H1 (cell line): ENCODE data around the gene CRK. TPM values are rescaled to one million over a fixed set of nuclear protein-coding genes. Genes with fewer than 3 reads are reported as not detected.

Experiments
- CTCF ChIA-PET: fragments of 300-600 bp; sonication (Branson Sonifier 250); formaldehyde crosslinking; loops from one replicate; lab custom pipeline; 2021; ENCODE audit not compliant: partially characterized antibody; lab: Charles Lee
- POLR2A ChIA-PET: fragments of 300-600 bp; sonication (Branson Sonifier 250); formaldehyde crosslinking; loops from one replicate; lab custom pipeline; 2021; ENCODE audit warnings: inconsistent platforms; ENCODE audit not compliant: partially characterized antibody; lab: Charles Lee
- DNase-seq, 2 experiments: peaks; one replicate each; pipeline versions ENCODE4 v3.0.0 to v3.0.0-alpha.2; 2010 to 2022; ENCODE audit warnings: low spot score in 2 of 2, low read depth in 1 of 2, mixed read lengths in 1 of 2
- FAIRE-seq: peaks from 2 replicates; lab custom pipeline; 2011; peaks lifted over from hg19 to GRCh38; lab: Jason Lieb, UNC
- H2AFZ ChIP-seq: 2 replicates; pipeline ENCODE4 v1.8.1; 2012; ENCODE audit warnings: low read length, inconsistent platforms
- H2AK5ac ChIP-seq: 2 replicates; pipeline ENCODE4 v1.6.1; 2013; ENCODE audit warnings: low read depth, low read length
- H2BK120ac ChIP-seq: replicated peaks from 2 replicates; pipeline ENCODE3; 2013; ENCODE audit warnings: low read depth, low read length, inconsistent platforms
- H2BK12ac ChIP-seq: 2 replicates; pipeline ENCODE4 v1.6.1; 2013; ENCODE audit warnings: low read depth, low read length
- H2BK15ac ChIP-seq: 2 replicates; pipeline ENCODE4 v1.6.1; 2013; ENCODE audit warnings: low read length
- H2BK20ac ChIP-seq: 2 replicates; pipeline ENCODE4 v1.6.1; 2013; ENCODE audit warnings: low read length
- H2BK5ac ChIP-seq: 2 replicates; pipeline ENCODE4 v1.6.1; 2013; ENCODE audit warnings: low read depth, low read length
- H3K14ac ChIP-seq: 2 replicates; pipeline ENCODE4 v1.6.1; 2013; ENCODE audit warnings: inconsistent platforms; ENCODE audit not compliant: insufficient read length
- H3K18ac ChIP-seq: 2 replicates; pipeline ENCODE4 v1.6.1; 2013; ENCODE audit warnings: low read length; ENCODE audit errors: extremely low read depth
- H3K23ac ChIP-seq: 2 replicates; pipeline ENCODE4 v1.6.1; 2013; ENCODE audit warnings: inconsistent platforms; ENCODE audit not compliant: insufficient read length
- H3K23me2 ChIP-seq: 2 replicates; pipeline ENCODE4 v1.6.1; 2013; ENCODE audit warnings: low read depth, low read length
- H3K27ac ChIP-seq: 2 replicates; pipeline ENCODE4 v1.6.1; 2011; ENCODE audit warnings: low read depth, low read length, inconsistent platforms
- H3K27me3 ChIP-seq, 4 experiments: replicated peaks in 1 of 4; 1 replicate in 1 of 4; 2 replicates in 3 of 4; pipeline versions ENCODE4 v1.6.1 to v1.8.1; 2011 to 2013; ENCODE audit warnings: low read length in 3 of 4, mild to moderate bottlenecking in 3 of 4, inconsistent platforms in 2 of 4, mixed read lengths in 2 of 4, moderate library complexity in 1 of 4; ENCODE audit not compliant: control insufficient read depth in 3 of 4, insufficient read depth in 3 of 4; ENCODE audit errors: extremely low read depth in 1 of 4
- H3K36me3 ChIP-seq, 4 experiments: 2 replicates each; pipeline versions ENCODE4 v1.6.1 to v1.8.1; 2011 to 2013; ENCODE audit warnings: mild to moderate bottlenecking in 4 of 4, low read length in 3 of 4, moderate library complexity in 2 of 4, control low read depth in 1 of 4, inconsistent platforms in 1 of 4; ENCODE audit not compliant: insufficient read depth in 4 of 4, control insufficient read depth in 2 of 4
- H3K4ac ChIP-seq: replicated peaks from 2 replicates; pipeline ENCODE3; 2013; ENCODE audit warnings: low read length, low read depth, mixed read lengths, inconsistent platforms; ENCODE audit not compliant: insufficient read length
- H3K4me1 ChIP-seq, 4 experiments: replicated peaks in 1 of 4; 1 replicate in 1 of 4; 2 replicates in 3 of 4; pipeline versions ENCODE4 v1.6.1 to v1.8.1; 2011 to 2013; ENCODE audit warnings: low read length in 3 of 4, inconsistent platforms in 2 of 4, mixed read lengths in 1 of 4; ENCODE audit not compliant: insufficient read depth in 4 of 4, control insufficient read depth in 3 of 4
- H3K4me2 ChIP-seq, 2 experiments: 2 replicates each; pipeline versions ENCODE4 v1.6.1 to v1.8.1; 2011 to 2013; ENCODE audit warnings: low read depth in 2 of 2, low read length in 2 of 2, control low read depth in 1 of 2, inconsistent platforms in 1 of 2, mild to moderate bottlenecking in 1 of 2; ENCODE audit not compliant: insufficient read depth in 1 of 2
- H3K4me3 ChIP-seq, 4 experiments: fragments of 200-600, 300-600 bp in 1 of 4; sonication (generic), shearing (Covaris generic), sonication (Bioruptor Twin) in 1 of 4; 2 replicates each; pipeline versions ENCODE4 v1.5.1 to v1.8.1; 2011 to 2016; ENCODE audit warnings: low read length in 4 of 4, low read depth in 3 of 4, control low read depth in 2 of 4, inconsistent platforms in 2 of 4, mild to moderate bottlenecking in 2 of 4, mixed read lengths in 1 of 4, moderate library complexity in 1 of 4; ENCODE audit not compliant: insufficient read depth in 2 of 4; ENCODE audit errors: extremely low read depth in 1 of 4
- H3K56ac ChIP-seq: replicated peaks from 2 replicates; pipeline ENCODE3; 2013; ENCODE audit warnings: low read depth, mild to moderate bottlenecking, mixed read lengths, low read length, inconsistent platforms; ENCODE audit not compliant: insufficient read length
- H3K79me1 ChIP-seq: 2 replicates; pipeline ENCODE4 v1.6.1; 2013; ENCODE audit warnings: low read depth, low read length, control low read depth
- H3K79me2 ChIP-seq, 2 experiments: 2 replicates each; pipeline versions ENCODE4 v1.6.1 to v1.8.1; 2012 to 2013; ENCODE audit warnings: low read length in 2 of 2, mild to moderate bottlenecking in 2 of 2, inconsistent platforms in 1 of 2; ENCODE audit not compliant: insufficient read depth in 2 of 2, control insufficient read depth in 1 of 2
- H3K9ac ChIP-seq, 4 experiments: replicated peaks in 1 of 4; 1 replicate in 1 of 4; 2 replicates in 3 of 4; pipeline versions ENCODE4 v1.6.1 to v1.8.1; 2011 to 2013; ENCODE audit warnings: low read depth in 3 of 4, low read length in 3 of 4, control low read depth in 2 of 4, mild to moderate bottlenecking in 2 of 4, moderate library complexity in 2 of 4, inconsistent platforms in 1 of 4; ENCODE audit errors: extremely low read depth in 1 of 4
- H3K9me3 ChIP-seq, 2 experiments: 2 replicates each; pipeline versions ENCODE4 v1.6.1 to v1.8.1; 2012 to 2013; ENCODE audit warnings: mild to moderate bottlenecking in 2 of 2, moderate library complexity in 2 of 2, control low read depth in 1 of 2, inconsistent platforms in 1 of 2, low read depth in 1 of 2, low read length in 1 of 2, mixed read lengths in 1 of 2; ENCODE audit not compliant: insufficient read depth in 2 of 2
- H4K20me1 ChIP-seq, 2 experiments: replicated peaks in 1 of 2; 2 replicates each; pipeline versions ENCODE3 to v1.8.1; 2011 to 2013; ENCODE audit warnings: inconsistent platforms in 2 of 2, low read length in 2 of 2, mild to moderate bottlenecking in 1 of 2; ENCODE audit not compliant: insufficient read depth in 2 of 2, control insufficient read depth in 1 of 2
- H4K5ac ChIP-seq: 2 replicates; pipeline ENCODE4 v1.6.1; 2013; ENCODE audit warnings: low read length, low read depth, mixed read lengths, inconsistent platforms; ENCODE audit not compliant: insufficient read length
- H4K8ac ChIP-seq: 2 replicates; pipeline ENCODE4 v1.8.0; 2013; ENCODE audit warnings: mild to moderate bottlenecking, moderate library complexity, low read length, inconsistent platforms; ENCODE audit not compliant: insufficient read depth; ENCODE audit errors: extremely low read depth
- H4K91ac ChIP-seq: replicated peaks from 2 replicates; pipeline ENCODE3; 2013; ENCODE audit warnings: low read length, mixed read lengths, inconsistent platforms; ENCODE audit not compliant: insufficient read length
- ASH2L ChIP-seq: fragments of 200-600, 300-600 bp; sonication (generic); IDR thresholded peaks from one replicate; pipeline ENCODE4 v1.7.1; 2017; ENCODE audit warnings: low read length
- CREB1 ChIP-seq: IDR thresholded peaks from 2 replicates; pipeline ENCODE4 v1.6.1; 2012; ENCODE audit warnings: inconsistent platforms
- EP300 ChIP-seq, 2 experiments: IDR thresholded peaks; 1 replicate in 1 of 2; 2 replicates in 1 of 2; pipeline ENCODE4 v1.6.1; 2011 to 2012; ENCODE audit warnings: low read depth in 2 of 2, low read length in 2 of 2, mild to moderate bottlenecking in 2 of 2, borderline replicate concordance in 1 of 2, inconsistent platforms in 1 of 2, moderate library complexity in 1 of 2
- POLR2A ChIP-seq, 2 experiments: IDR thresholded peaks; 1 replicate in 1 of 2; 2 replicates in 1 of 2; pipeline ENCODE4 v1.6.1; 2011; ENCODE audit warnings: low read depth in 2 of 2, low read length in 2 of 2, mild to moderate bottlenecking in 2 of 2; ENCODE audit errors: control extremely low read depth in 1 of 2
- SUZ12 ChIP-seq: fragments of 200-600 bp; sonication (generic); IDR thresholded peaks from 2 replicates; pipeline ENCODE4 v1.6.1; 2012; ENCODE audit warnings: mild to moderate bottlenecking, inconsistent platforms, low read length, moderate library complexity, mixed read lengths
- TAF7 ChIP-seq: optimal IDR thresholded peaks from 2 replicates; pipeline ENCODE3; 2011; ENCODE audit warnings: low read depth, mild to moderate bottlenecking, inconsistent platforms, low read length, moderate library complexity, borderline replicate concordance
- TEAD4 ChIP-seq: IDR thresholded peaks from 2 replicates; pipeline ENCODE4 v1.6.1; 2012; ENCODE audit warnings: low read depth, low read length, inconsistent platforms, mixed read lengths
- WGBS, 2 experiments: shearing (Covaris generic) in 1 of 2; methylation state at CpG; one replicate each; pipeline versions ENCODE4 v1.1.6 to v1.1.7; 2013 to 2015; ENCODE audit warnings: low lambda C conversion rate in 2 of 2, mixed read lengths in 2 of 2, inconsistent platforms in 1 of 2, low coverage in 1 of 2, missing lambda C conversion rate in 1 of 2; ENCODE audit not compliant: insufficient replicate concordance in 2 of 2, insufficient coverage in 1 of 2, insufficient read length in 1 of 2; ENCODE audit errors: extremely low coverage in 1 of 2, missing lambda C conversion rate in 1 of 2; 5-methylcytosine and 5-hydroxymethylcytosine counted together
- polyA plus RNA-seq, 7 experiments: library from polyadenylated mRNA; depleted of rRNA in 3 of 7; stranded (reverse) in 5 of 7; unstranded in 2 of 7; fragments of >200 nt in 5 of 7; fragments of 200-250 nt in 2 of 7; gene quantifications; 1 replicate in 5 of 7; 2 replicates in 1 of 7; 4 replicates in 1 of 7; pipeline versions ENCODE4 v1.2.1 to v1.2.3, GENCODE V29; 2011 to 2013; ENCODE audit warnings: missing spikeins in 2 of 7, mixed read lengths in 2 of 7
- total RNA-seq: library from RNA; stranded (reverse); fragmentation: NEBNext Ultra II Directional; extraction: Animal tissue kit (Norgen Biotek cat#: 25700); gene quantifications from 2 replicates; pipeline ENCODE4 v1.2.1, GENCODE V29; 2021
- TF ChIP-seq, protein P1 (sequence below), 3 experiments: IDR thresholded peaks; 1 replicate in 2 of 3; 2 replicates in 1 of 3; pipeline versions ENCODE4 v1.5.1 to v1.6.1; 2011; ENCODE audit warnings: low read length in 3 of 3, mild to moderate bottlenecking in 3 of 3, inconsistent platforms in 2 of 3, low read depth in 1 of 3, moderate library complexity in 1 of 3; ENCODE audit not compliant: insufficient read depth in 1 of 3; ENCODE audit errors: control extremely low read depth in 1 of 3

The CRK gene
- total and polyA plus RNA-seq, 2 of the 8 experiments (the other 6 are each of a cell fraction or from before 2014, with no cell fraction given) = 32.8 to 57.1 TPM

DNA sequence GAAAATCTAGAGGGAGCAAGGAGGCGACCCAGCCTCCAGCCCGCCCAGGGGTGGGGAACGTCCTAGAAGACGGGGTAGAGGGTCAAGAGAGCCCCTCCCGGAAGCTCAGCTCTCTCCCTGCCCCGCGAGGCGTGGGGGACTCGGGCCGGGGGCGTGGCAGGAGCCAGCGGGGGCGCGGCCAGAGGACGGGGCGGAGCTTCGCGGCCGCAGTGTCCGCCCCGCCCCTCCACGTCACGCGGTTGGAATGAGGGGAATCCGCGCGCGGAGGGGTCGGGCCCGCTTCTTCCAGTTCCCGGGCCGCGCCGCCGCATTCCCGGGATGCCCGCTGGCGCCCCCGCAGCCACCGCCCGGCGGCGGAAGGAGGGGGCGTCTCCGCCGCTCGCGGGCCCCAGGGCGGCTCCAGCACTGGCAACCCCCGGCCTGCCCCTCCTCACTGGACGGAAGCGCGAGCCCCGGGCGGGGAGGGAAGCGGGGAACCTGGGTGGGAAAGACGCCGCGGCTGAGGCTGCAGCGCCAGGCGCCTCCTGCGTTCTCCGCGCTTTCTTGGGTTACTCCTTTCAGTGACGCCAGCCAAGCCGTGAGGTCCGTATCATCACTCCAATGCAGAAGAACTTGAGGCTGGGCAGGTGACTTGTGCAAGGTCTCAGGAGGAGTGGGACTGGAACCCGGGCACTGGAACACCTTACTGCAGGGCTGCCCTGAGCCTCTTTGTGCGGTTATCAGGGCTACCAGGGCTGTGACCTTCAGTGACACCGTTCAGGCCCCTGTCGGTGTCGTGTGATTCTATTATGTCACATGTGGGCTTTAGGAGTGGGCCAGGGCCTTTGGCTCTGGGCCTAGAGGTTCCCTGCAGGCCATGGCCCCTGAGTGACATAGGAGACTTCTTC, 32.1 kb upstream of the CRK start:
- Histone ChIP-seq H2BK12ac (peak overlapping the region; percentile 88), H3K27ac (no peak overlapping the region), H3K4me2 (peak overlapping the region; percentile 67 to 74), H3K79me1 (no peaks in the 10 kb centered on the region; the same call in 1 of the 2 replicates), H3K79me2 (no peaks in the 10 kb centered on the region), H2BK120ac (no peak overlapping the region), H3K14ac (no peak overlapping the region), H2AFZ (no peak overlapping the region), H3K23me2 (peaks cover 17% of the 10 kb centered on the region; the same call in 1 of the 2 replicates), H3K23ac (no peak overlapping the region), H2BK20ac (no peak overlapping the region), H3K4me1 (peaks cover 0 to 24% (median 17%) of the 10 kb centered on the region in 4 experiments; a peak in 6 of 7 replicates), H3K9ac (peak overlapping the region in 2 of 4 experiments; percentile 8 to 23; a peak in 2 of 7 replicates), H3K27me3 (peaks cover 0 to 6% (median 0%) of the 10 kb centered on the region in 4 experiments; a peak in 2 of 7 replicates), H3K18ac (peak overlapping the region; percentile 20), H4K5ac (no peak overlapping the region), H3K4me3 (peak overlapping the region; percentile 24 to 74 (median 48)), H3K36me3 (peaks cover 0 to 3% (median 1%) of the 10 kb centered on the region in 4 experiments; a peak in 1 of 8 replicates), H2BK5ac (peak overlapping the region; percentile 86), H2AK5ac (peak overlapping the region; percentile 43), H4K20me1 (peaks cover under 1 to 7% of the 10 kb centered on the region in 2 experiments), H4K8ac (peak overlapping the region; percentile 58), H3K9me3 (no peaks in the 10 kb centered on the region), H2BK15ac (peak overlapping the region; percentile 25), H4K91ac (no peak overlapping the region), H3K56ac (no peak overlapping the region), H3K4ac (no peak overlapping the region)
- ChIA-PET POLR2A (interaction anchor here (0.6 to 2.0 kb wide), 10 partner anchors 9 to 138 kb away, joined by 3 to 8 read pairs (median 4); partner anchors contain the start of gene INPP5K), CTCF (interaction anchor here (0.7 to 3.7 kb wide), 5 partner anchors 28 to 160 kb away, joined by 3 to 18 read pairs (median 3); partner anchors contain the start of gene INPP5K)
- FAIRE-seq (no peak), DNase-seq (peak in 1 of 2 experiments; percentile 87)
- WGBS, 2 experiments = 20% methylated on average over 19 of the region's 72 CpGs; no CpG with 5 or more reads in 1 of the 2 experiments
- TF ChIP-seq EP300 (IDR thresholded peaks at IDR 0.05; ENCODE audit: borderline replicate concordance in 1 of 2, low read depth in 2 of 2, low read length in 2 of 2) = peak in 1 of 2 experiments; percentile 54; a peak in 1 of 3 replicates
- TF ChIP-seq ASH2L = no peak
- TF ChIP-seq TEAD4 = peak; percentile 93
- TF ChIP-seq, protein P1, sequence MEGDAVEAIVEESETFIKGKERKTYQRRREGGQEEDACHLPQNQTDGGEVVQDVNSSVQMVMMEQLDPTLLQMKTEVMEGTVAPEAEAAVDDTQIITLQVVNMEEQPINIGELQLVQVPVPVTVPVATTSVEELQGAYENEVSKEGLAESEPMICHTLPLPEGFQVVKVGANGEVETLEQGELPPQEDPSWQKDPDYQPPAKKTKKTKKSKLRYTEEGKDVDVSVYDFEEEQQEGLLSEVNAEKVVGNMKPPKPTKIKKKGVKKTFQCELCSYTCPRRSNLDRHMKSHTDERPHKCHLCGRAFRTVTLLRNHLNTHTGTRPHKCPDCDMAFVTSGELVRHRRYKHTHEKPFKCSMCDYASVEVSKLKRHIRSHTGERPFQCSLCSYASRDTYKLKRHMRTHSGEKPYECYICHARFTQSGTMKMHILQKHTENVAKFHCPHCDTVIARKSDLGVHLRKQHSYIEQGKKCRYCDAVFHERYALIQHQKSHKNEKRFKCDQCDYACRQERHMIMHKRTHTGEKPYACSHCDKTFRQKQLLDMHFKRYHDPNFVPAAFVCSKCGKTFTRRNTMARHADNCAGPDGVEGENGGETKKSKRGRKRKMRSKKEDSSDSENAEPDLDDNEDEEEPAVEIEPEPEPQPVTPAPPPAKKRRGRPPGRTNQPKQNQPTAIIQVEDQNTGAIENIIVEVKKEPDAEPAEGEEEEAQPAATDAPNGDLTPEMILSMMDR (IDR thresholded peaks at IDR 0.05; ENCODE audit: control extremely low read depth in 1 of 3, insufficient read depth in 1 of 3, low read depth in 1 of 3, low read length in 3 of 3) = no peak
- TF ChIP-seq TAF7 = no peak
- TF ChIP-seq SUZ12 = no peak
- 0 out of 2 replicates have a peak, but pooled peaks have one; percentile 49 for TF ChIP-seq CREB1
- TF ChIP-seq POLR2A (IDR thresholded peaks at IDR 0.05; ENCODE audit: control extremely low read depth in 1 of 2, low read depth in 2 of 2, low read length in 2 of 2) = 0 out of 3 replicates have a peak, but pooled peaks of 1 of the 2 experiments have one; percentile 30
